ENCODE measurements around the gene CD99. TPM values are rescaled to one million over a fixed set of nuclear protein-coding genes. Genes with fewer than 3 reads are reported as not detected.
"Not testable (repeated sequence)": the region's sequence is repeated elsewhere in the genome, so short reads cannot be mapped to it uniquely, and the experiment has no call there.

Gene CD99
- total RNA-seq, 2 experiments from 2014 or later = 112 to 116 TPM

DNA sequence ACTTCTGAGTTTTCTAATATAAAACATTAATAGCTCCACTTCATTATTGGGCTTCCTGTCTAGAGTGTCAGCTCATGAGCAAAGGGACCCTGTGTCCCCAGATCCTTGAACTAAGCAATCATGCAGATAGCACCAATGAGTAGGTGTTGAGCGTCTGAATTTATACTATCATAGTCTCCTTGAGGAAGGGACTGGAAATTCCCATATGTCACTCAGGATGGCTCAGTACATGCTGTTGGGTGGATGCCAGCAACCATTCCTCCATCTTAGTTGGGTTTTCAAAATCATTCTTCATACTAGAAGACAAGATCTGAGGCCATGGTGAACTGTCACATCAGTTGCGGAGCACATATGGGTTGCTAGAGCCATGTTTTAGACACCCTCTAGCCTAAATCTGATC, 27.7 kb downstream of the CD99 start:
- Mint-ChIP-seq H3K36me3 (peaks cover 70% of the 10 kb centered on the region), H3K27me3 (no peaks in the 10 kb centered on the region), H3K4me3 (no peak overlapping the region), H3K4me1 (peaks cover 37% of the 10 kb centered on the region), H3K27ac (no peak overlapping the region), H3K9me3 (peaks cover 1% of the 10 kb centered on the region)
- no peak for DNase-seq

DNA sequence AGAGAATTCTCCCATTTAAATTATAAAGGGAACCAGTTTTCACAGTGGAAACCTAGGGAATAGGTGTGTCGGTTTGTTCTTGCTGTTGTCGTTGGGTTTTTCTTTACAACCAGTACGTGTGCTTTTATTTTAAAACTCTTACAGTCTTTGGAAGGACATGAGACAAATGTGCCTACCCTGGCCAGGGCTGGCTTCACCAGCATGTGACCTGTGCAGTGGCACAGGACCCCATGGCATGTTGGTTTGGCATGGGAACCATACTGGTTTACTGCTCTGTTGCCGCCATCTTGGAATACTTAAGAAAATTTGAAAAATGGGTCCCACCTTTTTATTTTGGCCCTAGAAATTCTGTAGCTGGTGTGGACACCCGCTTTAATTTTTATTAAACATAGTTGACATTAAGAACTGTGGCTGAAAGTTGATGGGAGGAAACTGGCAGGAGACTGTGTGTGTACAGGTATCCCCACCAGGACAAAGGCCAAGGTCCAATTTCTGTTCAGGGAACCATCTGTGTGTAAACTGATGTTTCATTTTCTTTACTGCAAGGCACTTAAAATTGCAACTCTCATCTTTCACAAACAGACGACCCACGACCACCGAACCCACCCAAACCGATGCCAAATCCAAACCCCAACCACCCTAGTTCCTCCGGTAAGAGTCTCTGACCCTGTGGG, 28.8 kb downstream of the CD99 start:
- H3K4me1 Mint-ChIP-seq = peaks cover 30% of the 10 kb centered on the region
- DNase-seq = no peak
- H3K9me3 Mint-ChIP-seq = peaks cover 1% of the 10 kb centered on the region
- H3K36me3 Mint-ChIP-seq = peaks cover 68% of the 10 kb centered on the region
- no peak overlapping the region for H3K27ac Mint-ChIP-seq
- H3K27me3 Mint-ChIP-seq = no peaks in the 10 kb centered on the region
- no peak overlapping the region for H3K4me3 Mint-ChIP-seq

DNA sequence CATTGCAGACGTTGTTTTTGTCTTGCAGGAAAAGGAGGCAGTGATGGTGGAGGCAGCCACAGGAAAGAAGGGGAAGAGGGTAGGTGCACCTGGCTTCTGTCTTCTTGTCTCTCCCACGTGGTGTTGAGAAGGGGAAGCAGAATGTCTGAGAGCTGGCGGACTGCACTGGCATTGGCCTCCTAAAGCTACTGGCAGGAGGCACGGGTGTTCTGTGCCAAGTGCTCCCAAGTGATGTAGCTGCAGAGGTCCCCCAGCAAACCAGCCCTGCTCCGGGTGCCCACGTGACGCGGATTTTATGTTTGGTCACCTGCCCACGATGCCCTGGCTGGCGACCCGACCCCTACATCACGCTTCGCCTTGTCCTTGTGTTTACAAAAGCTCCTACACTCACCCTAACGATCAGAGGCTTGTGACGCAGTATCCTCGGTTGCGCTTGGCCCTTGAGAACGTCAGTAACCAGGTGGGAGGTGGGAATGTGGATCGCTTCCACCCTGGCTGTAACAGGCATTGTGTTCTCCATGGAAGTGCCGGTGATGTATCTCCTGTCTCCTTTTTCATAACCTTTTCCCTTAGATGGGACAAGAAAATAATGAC, 32.3 kb downstream of the CD99 start:
- DNase-seq = no peak
- peaks cover 3% of the 10 kb centered on the region for H3K4me1 Mint-ChIP-seq
- H3K27ac Mint-ChIP-seq = no peak overlapping the region
- no peaks in the 10 kb centered on the region for H3K27me3 Mint-ChIP-seq
- H3K4me3 Mint-ChIP-seq = no peak overlapping the region
- peaks cover 1% of the 10 kb centered on the region for H3K9me3 Mint-ChIP-seq
- H3K36me3 Mint-ChIP-seq = peaks cover 62% of the 10 kb centered on the region

DNA sequence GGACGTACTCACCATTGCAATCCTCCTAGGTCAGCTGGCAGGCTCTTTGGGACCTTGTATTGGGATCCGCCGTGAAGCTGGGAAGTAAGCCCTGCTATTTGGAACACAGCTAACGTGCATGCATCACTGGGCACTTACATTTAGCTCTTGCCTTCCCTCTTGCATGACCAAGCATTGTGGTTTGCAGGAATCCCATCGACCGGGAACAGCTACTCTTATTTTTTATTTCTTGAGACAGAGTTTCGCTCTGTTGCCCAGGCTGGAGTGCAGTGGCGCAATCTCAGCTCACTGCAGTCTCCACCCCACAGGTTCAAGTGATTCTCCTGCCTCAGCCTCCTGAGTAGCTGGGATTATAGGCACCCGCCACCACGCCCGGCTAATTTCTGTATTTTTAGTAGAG, 36.2 kb downstream of the CD99 start:
- H3K9me3 Mint-ChIP-seq, H3K27ac Mint-ChIP-seq, H3K27me3 Mint-ChIP-seq, H3K4me1 Mint-ChIP-seq, DNase-seq, H3K4me3 Mint-ChIP-seq: not testable (repeated sequence)
- peaks cover 55% of the 10 kb centered on the region for H3K36me3 Mint-ChIP-seq

DNA sequence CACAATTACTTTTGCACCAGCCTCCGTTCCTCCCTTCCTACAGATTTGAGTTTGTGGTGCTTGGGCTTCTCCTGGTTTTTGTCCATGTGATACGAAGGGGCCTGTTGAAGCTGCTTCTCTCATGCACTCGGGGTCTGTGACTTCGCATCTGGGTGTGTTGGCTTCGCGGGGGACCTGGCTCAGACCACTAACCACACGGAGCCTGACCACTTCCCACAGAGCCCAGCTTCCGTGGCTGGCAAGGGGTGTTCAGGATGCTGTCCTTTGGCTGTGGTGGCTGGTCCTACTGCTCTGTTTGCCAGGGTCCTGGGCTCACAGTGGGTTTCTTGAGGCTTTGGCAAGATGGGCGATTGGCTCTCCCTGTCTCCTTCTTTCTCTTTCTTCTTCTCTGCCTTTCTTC, 41.0 kb downstream of the CD99 start:
- Mint-ChIP-seq H3K9me3 (peaks cover 2% of the 10 kb centered on the region), H3K4me1 (peaks cover 17% of the 10 kb centered on the region), H3K27me3 (no peaks in the 10 kb centered on the region), H3K36me3 (peaks cover 63% of the 10 kb centered on the region), H3K27ac (no peak overlapping the region), H3K4me3 (no peak overlapping the region)
- no peak for DNase-seq

DNA sequence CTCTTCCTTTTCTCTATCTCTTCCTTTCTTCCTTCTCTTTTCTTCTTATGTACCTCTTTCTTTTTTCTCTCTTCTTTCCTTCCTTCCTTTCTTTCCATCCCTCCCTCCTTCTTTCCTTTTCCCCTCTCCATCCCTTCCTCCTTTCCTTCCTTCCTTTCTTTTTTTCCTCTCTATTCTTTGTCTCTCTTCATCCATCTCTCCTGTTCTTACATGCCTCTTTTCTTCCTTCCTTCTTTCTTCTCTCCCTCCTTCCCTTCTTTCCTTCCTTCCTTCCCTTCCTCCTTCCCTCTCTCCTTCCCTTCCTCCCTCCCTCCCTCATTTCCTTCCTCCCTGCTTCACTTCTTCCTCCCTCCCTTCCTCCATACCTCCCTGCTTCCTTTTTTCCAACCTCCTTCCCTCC, 41.6 kb downstream of the CD99 start:
- Mint-ChIP-seq H3K4me3 (no peak overlapping the region), H3K27me3 (no peaks in the 10 kb centered on the region), H3K27ac (no peak overlapping the region), H3K36me3 (peaks cover 59% of the 10 kb centered on the region), H3K9me3 (peaks cover 2% of the 10 kb centered on the region), H3K4me1 (peaks cover 17% of the 10 kb centered on the region)
- no peak for DNase-seq

DNA sequence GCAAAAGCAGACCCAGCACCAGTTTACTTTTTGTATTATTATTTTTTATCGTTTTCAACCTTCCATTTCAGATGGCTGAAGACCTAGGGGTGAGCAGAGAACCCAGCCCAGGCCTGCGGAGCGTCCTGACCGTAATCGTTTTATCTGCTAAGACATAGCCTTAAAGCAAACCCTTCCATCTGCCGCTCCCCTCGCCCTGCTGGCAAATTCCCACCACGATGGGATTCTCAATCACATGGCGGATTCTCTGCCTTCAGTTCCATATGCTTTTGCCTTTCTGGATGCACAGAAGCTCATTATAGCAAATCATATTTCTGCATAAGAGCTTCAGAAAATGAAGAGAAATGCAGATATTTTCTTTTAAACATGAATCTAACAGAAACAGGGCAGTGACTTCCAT, 42.2 kb downstream of the CD99 start:
- H3K9me3 Mint-ChIP-seq = peaks cover 2% of the 10 kb centered on the region
- no peaks in the 10 kb centered on the region for H3K27me3 Mint-ChIP-seq
- H3K4me3 Mint-ChIP-seq = no peak overlapping the region
- DNase-seq = no peak
- H3K4me1 Mint-ChIP-seq = peaks cover 17% of the 10 kb centered on the region
- H3K27ac Mint-ChIP-seq = no peak overlapping the region
- H3K36me3 Mint-ChIP-seq = peaks cover 58% of the 10 kb centered on the region

DNA sequence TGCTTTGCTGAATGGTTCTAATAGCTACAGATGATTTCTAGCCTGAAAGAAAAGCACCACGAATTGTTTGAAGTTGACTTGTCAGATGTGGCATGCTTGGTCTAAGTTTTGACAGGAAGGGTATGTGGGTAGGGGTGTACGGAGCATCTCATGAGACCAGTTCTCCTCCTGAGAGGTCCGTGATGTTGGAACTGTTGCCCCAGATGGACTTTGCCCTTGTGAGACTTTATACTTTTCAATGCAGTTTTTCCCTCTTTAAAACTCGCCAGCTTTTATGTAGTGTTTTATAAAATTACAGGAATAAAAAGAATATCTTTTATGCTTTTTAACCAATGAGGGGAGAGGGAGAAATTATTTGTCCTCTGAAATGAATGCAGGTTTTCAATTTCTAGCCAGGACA, 44.2 kb downstream of the CD99 start:
- no peak overlapping the region for H3K27ac Mint-ChIP-seq
- H3K36me3 Mint-ChIP-seq = peaks cover 55% of the 10 kb centered on the region
- no peak for DNase-seq

DNA sequence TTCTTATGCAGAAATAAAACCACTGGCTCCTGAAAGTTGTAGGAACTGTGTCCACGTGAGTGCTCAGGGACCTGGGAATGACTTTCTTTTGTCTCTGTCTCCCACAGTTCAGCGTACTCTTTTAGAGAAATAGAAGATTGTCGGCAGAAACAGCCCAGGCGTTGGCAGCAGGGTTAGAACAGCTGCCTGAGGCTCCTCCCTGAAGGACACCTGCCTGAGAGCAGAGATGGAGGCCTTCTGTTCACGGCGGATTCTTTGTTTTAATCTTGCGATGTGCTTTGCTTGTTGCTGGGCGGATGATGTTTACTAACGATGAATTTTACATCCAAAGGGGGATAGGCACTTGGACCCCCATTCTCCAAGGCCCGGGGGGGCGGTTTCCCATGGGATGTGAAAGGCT, 49.6 kb downstream of the CD99 start:
- Mint-ChIP-seq H3K27me3 (no peaks in the 10 kb centered on the region), H3K27ac (no peak overlapping the region), H3K4me3 (no peak overlapping the region), H3K4me1 (peaks cover 5% of the 10 kb centered on the region), H3K9me3 (no peaks in the 10 kb centered on the region), H3K36me3 (peaks cover 45% of the 10 kb centered on the region)
- DNase-seq = no peak

More for the DNA sequence above, 44.2 kb downstream of the CD99 start:
- peaks cover 2% of the 10 kb centered on the region for H3K9me3 Mint-ChIP-seq
- H3K4me1 Mint-ChIP-seq = peaks cover 17% of the 10 kb centered on the region
- no peak overlapping the region for H3K4me3 Mint-ChIP-seq
- H3K27me3 Mint-ChIP-seq = no peaks in the 10 kb centered on the region

DNA sequence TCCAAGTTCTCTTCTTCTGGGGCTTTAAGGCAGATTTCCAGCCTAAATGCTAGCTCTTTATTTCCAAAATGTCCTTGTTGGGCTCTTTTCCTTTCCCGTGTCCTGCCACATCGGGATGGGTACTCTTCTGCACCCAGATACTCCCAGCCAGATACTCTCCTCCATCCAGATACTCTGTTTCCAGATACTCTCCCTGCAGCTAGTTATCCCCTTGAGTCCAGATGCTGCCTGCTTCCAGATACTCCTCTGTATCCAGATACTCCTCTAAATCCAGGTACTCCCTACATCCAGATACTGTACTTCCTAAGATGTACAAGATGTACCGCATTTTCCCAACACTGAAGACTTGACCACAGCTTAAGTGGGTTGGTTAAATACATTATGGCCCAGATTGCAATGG, 50.3 kb downstream of the CD99 start:
- no peaks in the 10 kb centered on the region for H3K27me3 Mint-ChIP-seq
- H3K36me3 Mint-ChIP-seq = peaks cover 40% of the 10 kb centered on the region

DNA sequence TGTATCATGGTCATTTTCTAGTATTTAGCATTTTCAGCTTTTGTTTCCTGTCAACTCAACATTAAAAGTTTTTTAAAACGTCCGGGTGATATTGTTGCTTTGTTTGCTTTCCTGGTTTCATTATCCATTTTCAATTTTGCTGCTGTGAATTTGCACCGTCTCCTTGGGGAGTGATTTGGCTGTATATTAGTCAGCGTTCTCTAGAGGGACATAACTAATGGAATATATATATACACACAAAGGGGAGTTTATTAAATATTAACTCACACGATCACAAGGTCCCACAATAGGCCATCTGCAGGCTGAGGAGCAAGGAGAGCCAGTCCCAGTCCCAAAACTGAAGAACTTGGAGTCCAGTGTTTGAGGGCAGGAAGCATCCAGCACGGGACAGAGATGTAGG, 55.2 kb downstream of the CD99 start:
- DNase-seq, H3K9me3 Mint-ChIP-seq, H3K27ac Mint-ChIP-seq, H3K27me3 Mint-ChIP-seq, H3K4me3 Mint-ChIP-seq, H3K4me1 Mint-ChIP-seq: not testable (repeated sequence)
- H3K36me3 Mint-ChIP-seq = peaks cover 12% of the 10 kb centered on the region

More for the DNA sequence above, 50.3 kb downstream of the CD99 start:
- DNase-seq = no peak
- Mint-ChIP-seq H3K27ac (no peak overlapping the region), H3K4me1 (no peaks in the 10 kb centered on the region), H3K9me3 (no peaks in the 10 kb centered on the region), H3K4me3 (no peak overlapping the region)

DNA sequence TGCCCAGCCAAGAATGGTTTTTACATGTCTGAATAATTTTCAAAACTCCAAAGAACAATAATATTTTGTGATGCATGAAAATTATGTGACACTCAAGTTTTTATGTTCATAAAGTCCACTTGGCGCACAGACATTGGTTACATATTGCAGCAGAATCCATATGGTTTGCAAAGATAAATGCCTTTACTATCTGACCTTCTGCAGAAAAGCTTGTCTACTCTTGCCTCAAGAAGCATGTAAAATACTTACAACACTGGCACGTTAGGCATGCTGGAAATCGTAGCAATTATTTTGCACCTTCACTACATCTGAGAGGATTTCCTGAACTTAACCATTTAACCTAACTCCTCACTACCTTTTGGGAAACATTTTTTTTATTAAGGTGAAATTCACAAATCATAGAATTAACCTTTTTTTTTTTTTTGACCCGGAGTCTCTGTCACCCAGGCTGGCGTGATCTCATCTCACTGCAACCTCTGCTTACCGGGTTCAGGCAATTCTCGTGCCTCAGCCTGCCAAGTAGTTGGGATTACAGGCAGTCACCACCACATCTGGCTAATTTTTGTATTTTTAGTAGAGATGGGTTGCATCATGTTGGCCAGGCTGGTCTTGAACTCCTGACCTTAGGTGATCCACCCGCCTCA, 57.2 kb downstream of the CD99 start:
- no peak overlapping the region for H3K27ac Mint-ChIP-seq
- H3K27me3 Mint-ChIP-seq = no peaks in the 10 kb centered on the region

DNA sequence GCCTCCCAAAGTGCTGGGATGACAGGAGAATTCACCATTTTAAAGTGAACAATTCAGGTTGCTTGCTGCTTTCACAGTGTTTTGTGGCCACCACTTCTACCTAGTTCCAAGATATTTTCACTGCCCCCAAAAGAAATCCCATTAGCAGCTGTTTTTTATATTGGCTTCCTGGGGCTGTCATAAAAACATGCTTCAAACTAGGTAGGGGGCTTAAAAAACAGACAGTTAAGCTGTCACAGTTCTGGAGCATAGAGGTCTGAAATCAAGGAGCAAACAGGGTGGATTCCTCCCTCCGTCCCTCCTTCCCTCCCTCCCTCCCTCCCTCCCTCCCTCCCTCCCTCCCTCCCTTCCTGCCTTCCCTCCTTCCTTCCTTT, 57.7 kb downstream of the CD99 start:
- Mint-ChIP-seq H3K36me3 (no peaks in the 10 kb centered on the region), H3K4me3 (no peak overlapping the region), H3K9me3 (no peaks in the 10 kb centered on the region), H3K27ac (no peak overlapping the region), H3K4me1 (no peaks in the 10 kb centered on the region), H3K27me3 (no peaks in the 10 kb centered on the region)
- no peak for DNase-seq

More for the DNA sequence above, 57.2 kb downstream of the CD99 start:
- H3K36me3 Mint-ChIP-seq = no peaks in the 10 kb centered on the region
- no peak for DNase-seq
- H3K4me3 Mint-ChIP-seq = no peak overlapping the region
- H3K9me3 Mint-ChIP-seq = no peaks in the 10 kb centered on the region
- H3K4me1 Mint-ChIP-seq = no peaks in the 10 kb centered on the region

DNA sequence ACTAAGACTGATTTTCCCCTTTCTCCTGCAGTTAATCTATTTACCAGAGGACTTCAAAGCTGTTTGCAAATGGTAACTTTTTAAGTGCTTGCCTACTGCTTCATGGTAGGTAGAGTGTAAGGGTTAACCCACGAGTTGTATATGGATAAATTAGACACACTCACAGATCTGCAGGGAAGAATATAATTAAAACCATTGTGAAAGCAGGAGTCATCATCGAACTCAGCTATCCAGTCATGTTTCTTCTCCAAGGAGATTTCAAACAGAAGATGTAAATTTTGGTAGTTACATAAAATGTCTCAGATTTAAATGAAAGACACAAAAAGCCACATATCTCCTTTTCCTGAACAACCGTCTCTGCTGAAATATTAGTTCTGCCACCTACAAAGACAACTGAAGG, 60.2 kb downstream of the CD99 start:
- no peaks in the 10 kb centered on the region for H3K4me1 Mint-ChIP-seq
- no peaks in the 10 kb centered on the region for H3K27me3 Mint-ChIP-seq
- H3K36me3 Mint-ChIP-seq = no peaks in the 10 kb centered on the region
- no peak overlapping the region for H3K4me3 Mint-ChIP-seq
- no peaks in the 10 kb centered on the region for H3K9me3 Mint-ChIP-seq
- DNase-seq = no peak
- H3K27ac Mint-ChIP-seq = no peak overlapping the region

DNA sequence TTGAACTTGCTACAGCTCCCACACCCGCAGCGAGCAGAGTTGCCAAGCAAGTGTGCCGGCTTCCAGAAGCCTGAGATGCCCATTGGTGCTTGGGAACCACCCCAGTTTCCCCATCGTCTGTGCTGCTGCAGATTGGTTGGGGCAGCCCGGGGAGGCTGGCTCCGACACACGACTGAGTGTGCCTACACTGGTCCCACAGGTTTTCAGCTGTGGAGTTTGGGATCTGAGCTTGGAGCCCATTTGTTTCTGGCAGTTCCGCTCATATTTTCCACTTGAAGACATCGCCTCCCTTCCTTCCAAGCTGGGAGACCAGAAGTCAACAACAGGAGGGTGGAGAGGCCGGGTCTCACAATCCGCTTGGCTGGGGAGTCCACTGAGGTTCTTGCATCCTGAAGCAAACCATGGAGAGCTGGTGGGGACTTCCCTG, 60.8 kb downstream of the CD99 start, which contains the start of gene XG:
Gene XG (plus strand): TSS at position 167 of the 427 bp plus-strand sequence. CDS start 235 bp downstream, at position 402.
- not testable (repeated sequence) for H3K9me3 Mint-ChIP-seq, H3K27me3 Mint-ChIP-seq, DNase-seq, H3K4me3 Mint-ChIP-seq, H3K36me3 Mint-ChIP-seq, H3K4me1 Mint-ChIP-seq, H3K27ac Mint-ChIP-seq

DNA sequence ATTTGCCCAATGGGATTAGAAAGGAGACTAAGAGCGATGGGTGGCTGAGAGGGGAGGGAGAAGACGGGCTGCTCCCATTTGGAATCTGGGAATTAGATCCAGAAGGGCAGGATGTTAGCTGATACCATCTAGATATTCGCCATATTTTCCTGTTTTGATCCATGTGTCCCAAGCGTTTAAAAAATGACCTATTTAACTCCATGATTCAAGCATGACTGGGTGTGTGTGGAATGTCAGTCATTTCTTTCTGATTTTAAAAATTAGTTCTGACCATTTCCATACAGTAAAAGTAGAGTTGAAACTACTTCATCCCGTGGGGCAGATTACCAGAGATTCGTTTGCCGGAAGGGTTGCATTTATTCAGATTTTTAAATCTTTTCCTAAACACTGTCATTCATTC, 61.3 kb downstream of the CD99 start:
- not testable (repeated sequence) for H3K27me3 Mint-ChIP-seq, H3K27ac Mint-ChIP-seq, H3K4me3 Mint-ChIP-seq

More for the DNA sequence above, 61.3 kb downstream of the CD99 start:
- H3K4me1 Mint-ChIP-seq, H3K9me3 Mint-ChIP-seq, DNase-seq, H3K36me3 Mint-ChIP-seq: not testable (repeated sequence)
